ENCODE results near the gene LEP.

Gene LEP

DNA sequence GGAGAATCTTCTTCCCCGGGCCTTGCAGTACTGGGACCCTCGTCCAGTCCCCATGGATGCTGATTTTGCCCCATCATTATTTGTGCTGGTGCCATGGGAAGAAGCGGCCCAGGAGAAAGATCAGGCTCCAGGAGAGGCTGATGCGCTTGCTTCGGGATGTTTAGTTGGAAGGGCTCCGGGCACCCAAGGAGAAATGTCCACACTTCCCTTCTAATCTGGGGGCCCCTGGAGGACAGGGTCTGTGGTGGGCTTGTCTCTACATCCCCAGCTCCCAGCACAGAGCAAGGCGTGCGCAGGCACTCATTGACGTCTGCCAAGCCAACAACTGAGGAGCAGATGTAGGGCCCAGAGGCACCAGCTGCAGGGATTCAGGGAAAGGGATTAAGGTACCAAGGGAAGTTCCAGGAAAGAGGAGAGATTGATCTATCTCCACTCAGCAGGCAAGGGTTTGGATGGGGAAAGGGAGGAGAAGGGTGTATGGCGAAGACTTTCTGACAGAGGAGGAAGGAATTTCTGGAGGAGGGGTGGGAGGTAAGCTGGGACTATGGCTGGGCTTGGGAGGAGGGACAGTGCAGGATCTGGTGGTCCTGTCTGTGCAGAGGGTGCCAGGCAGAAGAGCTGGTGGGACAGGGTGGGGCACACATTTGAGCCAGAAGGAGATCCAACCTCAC is 38.7 kb upstream of the LEP start:
- Histone ChIP-seq H3K27ac (ENCODE audit: low read length) (no peak overlapping the region), H3K4me3 (ENCODE audit: low read length) (no peak overlapping the region), H3K9me3 (ENCODE audit: insufficient read depth, low read length) (no peaks in the 10 kb centered on the region), H3K36me3 (replicated peaks; ENCODE audit: low read depth, low read length) (no peaks in the 10 kb centered on the region), H3K9ac (ENCODE audit: low read length) (no peak overlapping the region), H4K20me1 (ENCODE audit: insufficient read depth, low read length) (no peaks in the 10 kb centered on the region), H3K27me3 (ENCODE audit: low read depth, low read length) (peaks cover 15% of the 10 kb centered on the region), H3K79me2 (ENCODE audit: low read length) (no peaks in the 10 kb centered on the region), H2AFZ (ENCODE audit: low read depth, low read length) (no peak overlapping the region), H3K4me2 (ENCODE audit: low read length) (no peak overlapping the region), H3K4me1 (ENCODE audit: low read length) (no peaks in the 10 kb centered on the region)
- TF ChIP-seq, protein P1, sequence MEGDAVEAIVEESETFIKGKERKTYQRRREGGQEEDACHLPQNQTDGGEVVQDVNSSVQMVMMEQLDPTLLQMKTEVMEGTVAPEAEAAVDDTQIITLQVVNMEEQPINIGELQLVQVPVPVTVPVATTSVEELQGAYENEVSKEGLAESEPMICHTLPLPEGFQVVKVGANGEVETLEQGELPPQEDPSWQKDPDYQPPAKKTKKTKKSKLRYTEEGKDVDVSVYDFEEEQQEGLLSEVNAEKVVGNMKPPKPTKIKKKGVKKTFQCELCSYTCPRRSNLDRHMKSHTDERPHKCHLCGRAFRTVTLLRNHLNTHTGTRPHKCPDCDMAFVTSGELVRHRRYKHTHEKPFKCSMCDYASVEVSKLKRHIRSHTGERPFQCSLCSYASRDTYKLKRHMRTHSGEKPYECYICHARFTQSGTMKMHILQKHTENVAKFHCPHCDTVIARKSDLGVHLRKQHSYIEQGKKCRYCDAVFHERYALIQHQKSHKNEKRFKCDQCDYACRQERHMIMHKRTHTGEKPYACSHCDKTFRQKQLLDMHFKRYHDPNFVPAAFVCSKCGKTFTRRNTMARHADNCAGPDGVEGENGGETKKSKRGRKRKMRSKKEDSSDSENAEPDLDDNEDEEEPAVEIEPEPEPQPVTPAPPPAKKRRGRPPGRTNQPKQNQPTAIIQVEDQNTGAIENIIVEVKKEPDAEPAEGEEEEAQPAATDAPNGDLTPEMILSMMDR (IDR thresholded peaks at IDR 0.05; ENCODE audit: low read depth, low read length), result no peak
- no peak for TF ChIP-seq EZH2phosphoT487 (IDR thresholded peaks at IDR 0.05; ENCODE audit: low read depth)

GRCh38 chr7:128203047-128203491 is 38.0 kb upstream of the LEP start:
- Histone ChIP-seq H3K36me3 (replicated peaks; ENCODE audit: low read depth, low read length) (no peaks in the 10 kb centered on the region), H3K27ac (ENCODE audit: low read length) (no peak overlapping the region), H4K20me1 (ENCODE audit: insufficient read depth, low read length) (no peaks in the 10 kb centered on the region), H3K9me3 (ENCODE audit: insufficient read depth, low read length) (no peaks in the 10 kb centered on the region), H3K27me3 (ENCODE audit: low read depth, low read length) (peaks cover 19% of the 10 kb centered on the region), H3K4me1 (ENCODE audit: low read length) (no peaks in the 10 kb centered on the region), H3K79me2 (ENCODE audit: low read length) (no peaks in the 10 kb centered on the region), H3K4me3 (ENCODE audit: low read length) (no peak overlapping the region), H3K4me2 (ENCODE audit: low read length) (no peak overlapping the region), H2AFZ (ENCODE audit: low read depth, low read length) (no peak overlapping the region), H3K9ac (ENCODE audit: low read length) (no peak overlapping the region)
- TF ChIP-seq, protein P1 (IDR thresholded peaks at IDR 0.05; ENCODE audit: low read depth, low read length), result no peak
- no peak for TF ChIP-seq EZH2phosphoT487 (IDR thresholded peaks at IDR 0.05; ENCODE audit: low read depth)

- no peak overlapping the region for H3K4me3 ChIP-seq (ENCODE audit: low read length)
- no peak overlapping the region for H3K27ac ChIP-seq (ENCODE audit: low read length)
- no peaks in the 10 kb centered on the region for H4K20me1 ChIP-seq (ENCODE audit: insufficient read depth, low read length)
- H3K4me1 ChIP-seq (ENCODE audit: low read length), result no peaks in the 10 kb centered on the region
- H3K4me2 ChIP-seq (ENCODE audit: low read length), result no peak overlapping the region
- no peaks in the 10 kb centered on the region for H3K36me3 ChIP-seq (replicated peaks; ENCODE audit: low read depth, low read length)
- H3K79me2 ChIP-seq (ENCODE audit: low read length), result no peaks in the 10 kb centered on the region
- H3K9ac ChIP-seq (ENCODE audit: low read length), result no peak overlapping the region
- TF ChIP-seq EZH2phosphoT487 (IDR thresholded peaks at IDR 0.05; ENCODE audit: low read depth), result no peak
- TF ChIP-seq, protein P1 (IDR thresholded peaks at IDR 0.05; ENCODE audit: low read depth, low read length), result no peak
- peaks cover 21% of the 10 kb centered on the region for H3K27me3 ChIP-seq (ENCODE audit: low read depth, low read length)
- H3K9me3 ChIP-seq (ENCODE audit: insufficient read depth, low read length), result no peaks in the 10 kb centered on the region
- no peak overlapping the region for H2AFZ ChIP-seq (ENCODE audit: low read depth, low read length)
Observed at GRCh38 chr7:128203710-128204214, 37.3 kb upstream of the LEP start.

DNA sequence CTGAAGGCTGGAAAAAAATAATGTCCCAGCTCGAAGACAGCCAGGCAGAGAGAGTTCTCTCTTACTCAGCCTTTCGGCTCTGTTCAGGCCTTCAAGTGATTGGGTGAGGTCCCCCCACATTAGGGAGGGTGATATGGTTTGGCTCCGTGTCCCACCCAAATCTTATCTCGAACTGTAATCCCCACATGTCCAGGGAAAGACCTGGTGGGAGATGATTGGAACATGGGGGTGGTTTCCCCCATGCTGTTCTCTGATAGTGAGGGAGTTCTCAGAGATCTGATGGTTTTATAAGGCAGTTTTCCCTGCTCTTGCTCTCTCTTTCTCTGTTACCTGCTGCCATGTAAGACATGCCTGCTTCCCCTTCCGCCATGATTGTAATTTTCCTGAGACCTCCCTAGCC is 36.6 kb upstream of the LEP start:
- H3K36me3 ChIP-seq (replicated peaks; ENCODE audit: low read depth, low read length), result no peaks in the 10 kb centered on the region
- H3K27ac ChIP-seq (ENCODE audit: low read length), result no peak overlapping the region
- no peaks in the 10 kb centered on the region for H3K4me1 ChIP-seq (ENCODE audit: low read length)
- no peak overlapping the region for H3K9ac ChIP-seq (ENCODE audit: low read length)
- no peak overlapping the region for H2AFZ ChIP-seq (ENCODE audit: low read depth, low read length)
- H4K20me1 ChIP-seq (ENCODE audit: insufficient read depth, low read length), result no peaks in the 10 kb centered on the region
- TF ChIP-seq, protein P1 (IDR thresholded peaks at IDR 0.05; ENCODE audit: low read depth, low read length), result no peak
- TF ChIP-seq EZH2phosphoT487 (IDR thresholded peaks at IDR 0.05; ENCODE audit: low read depth), result no peak
- H3K27me3 ChIP-seq (ENCODE audit: low read depth, low read length), result peaks cover 21% of the 10 kb centered on the region
- H3K4me3 ChIP-seq (ENCODE audit: low read length), result no peak overlapping the region
- H3K79me2 ChIP-seq (ENCODE audit: low read length), result no peaks in the 10 kb centered on the region
- no peaks in the 10 kb centered on the region for H3K9me3 ChIP-seq (ENCODE audit: insufficient read depth, low read length)
- no peak overlapping the region for H3K4me2 ChIP-seq (ENCODE audit: low read length)
